Esophagus squamous epithelium (tissue), 4 donors: ENCODE data around the gene TBL2.

Experiments
- CTCF ChIP-seq, 6 experiments: fragments of 450-650 bp in 4 of 6; fragments of 200-600 bp in 2 of 6; sonication (generic) in 2 of 6; IDR thresholded peaks; one replicate each; pipeline ENCODE4 v1.5.1; 2016 to 2019; ENCODE audit warnings: antibody characterized with exemption in 6 of 6, mild to moderate bottlenecking in 4 of 6, moderate library complexity in 4 of 6
- POLR2A ChIP-seq, 4 donors: fragments of 450-650 bp; IDR thresholded peaks; one replicate each; pipeline ENCODE4 v1.6.1; 2017; ENCODE audit warnings: antibody characterized with exemption in 4 of 4, mild to moderate bottlenecking in 4 of 4, moderate library complexity in 3 of 4

- TF ChIP-seq CTCF (IDR thresholded peaks at IDR 0.05) (no peak), POLR2A (IDR thresholded peaks at IDR 0.05) (no peak)
Measured at GRCh38 chr7:73613954-73614735, 35.8 kb upstream of the TBL2 start.
